ENCODE measurements around the gene PAK4.

PAK4 gene

DNA sequence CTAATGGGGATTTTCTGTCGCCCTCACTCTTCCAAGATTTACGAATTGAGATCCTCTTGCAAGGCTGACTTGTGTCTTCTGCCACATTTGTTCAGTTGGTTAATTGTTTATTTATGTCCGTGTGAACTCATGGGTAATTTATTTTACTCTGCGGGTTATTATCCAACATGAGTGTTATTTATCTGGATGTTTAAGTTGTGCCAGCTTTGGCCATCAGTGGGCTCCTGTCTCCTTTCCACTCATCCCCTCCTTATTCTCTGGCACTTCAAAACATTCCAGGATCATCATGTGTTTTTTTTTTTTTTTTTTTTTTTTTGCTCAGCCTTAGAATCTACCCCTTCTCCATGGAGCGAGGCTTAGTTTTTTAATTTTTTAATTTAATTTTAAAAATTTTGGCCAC is 22.4 kb upstream of the PAK4 start:
- no peaks in the 10 kb centered on the region for H3F3A ChIP-seq (ENCODE audit: insufficient read depth)
- H3K27me3 ChIP-seq (ENCODE audit: low read length) = no peaks in the 10 kb centered on the region

DNA sequence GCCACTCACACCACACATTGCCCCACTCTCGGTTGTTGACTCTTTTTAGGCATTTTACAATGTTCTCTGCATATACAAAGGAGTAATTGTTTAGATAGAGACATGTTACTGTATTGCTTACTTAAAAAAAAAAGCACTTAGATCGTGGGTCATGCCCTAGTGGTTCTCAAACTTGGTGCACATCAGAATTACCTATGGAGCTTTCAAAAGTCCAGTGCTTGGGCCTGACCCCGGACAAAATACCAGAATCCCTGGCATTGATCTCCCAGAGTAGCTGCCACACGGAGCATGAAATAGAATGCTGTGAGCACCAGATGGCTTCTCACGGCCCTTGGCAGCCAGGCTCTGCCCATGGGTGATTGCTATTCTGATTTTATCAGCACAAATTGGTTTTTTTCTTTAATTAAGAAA is 21.4 kb upstream of the PAK4 start:
- no peak for TF ChIP-seq EZH2phosphoT487 (conservative IDR thresholded peaks at IDR 0.05; ENCODE audit: low read length)
- TF ChIP-seq, protein P1, sequence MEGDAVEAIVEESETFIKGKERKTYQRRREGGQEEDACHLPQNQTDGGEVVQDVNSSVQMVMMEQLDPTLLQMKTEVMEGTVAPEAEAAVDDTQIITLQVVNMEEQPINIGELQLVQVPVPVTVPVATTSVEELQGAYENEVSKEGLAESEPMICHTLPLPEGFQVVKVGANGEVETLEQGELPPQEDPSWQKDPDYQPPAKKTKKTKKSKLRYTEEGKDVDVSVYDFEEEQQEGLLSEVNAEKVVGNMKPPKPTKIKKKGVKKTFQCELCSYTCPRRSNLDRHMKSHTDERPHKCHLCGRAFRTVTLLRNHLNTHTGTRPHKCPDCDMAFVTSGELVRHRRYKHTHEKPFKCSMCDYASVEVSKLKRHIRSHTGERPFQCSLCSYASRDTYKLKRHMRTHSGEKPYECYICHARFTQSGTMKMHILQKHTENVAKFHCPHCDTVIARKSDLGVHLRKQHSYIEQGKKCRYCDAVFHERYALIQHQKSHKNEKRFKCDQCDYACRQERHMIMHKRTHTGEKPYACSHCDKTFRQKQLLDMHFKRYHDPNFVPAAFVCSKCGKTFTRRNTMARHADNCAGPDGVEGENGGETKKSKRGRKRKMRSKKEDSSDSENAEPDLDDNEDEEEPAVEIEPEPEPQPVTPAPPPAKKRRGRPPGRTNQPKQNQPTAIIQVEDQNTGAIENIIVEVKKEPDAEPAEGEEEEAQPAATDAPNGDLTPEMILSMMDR (IDR thresholded peaks at IDR 0.05; ENCODE audit: insufficient read depth, low read length, poor library complexity, severe bottlenecking) = no peak
- Histone ChIP-seq H3K27me3 (ENCODE audit: low read length) (no peaks in the 10 kb centered on the region), H3K4me3 (ENCODE audit: insufficient read depth, low read length, poor library complexity, severe bottlenecking) (no peak overlapping the region), H4K20me1 (ENCODE audit: low read depth, low read length) (no peaks in the 10 kb centered on the region), H3K27ac (ENCODE audit: low read depth, low read length) (no peak overlapping the region), H3K79me2 (ENCODE audit: insufficient read depth, low read length) (no peaks in the 10 kb centered on the region), H3K9me2 (replicated peaks; ENCODE audit: insufficient read depth, low read length) (no peaks in the 10 kb centered on the region), H2AFZ (ENCODE audit: low read depth, low read length, severe bottlenecking) (no peak overlapping the region), H3K9ac (ENCODE audit: low read length) (no peak overlapping the region), H3K4me2 (ENCODE audit: low read depth, low read length, poor library complexity, severe bottlenecking) (no peak overlapping the region), H3F3A (ENCODE audit: insufficient read depth) (no peaks in the 10 kb centered on the region), H3K9me3 (ENCODE audit: insufficient read depth, low read length) (no peaks in the 10 kb centered on the region), H3K36me3 (ENCODE audit: low read length) (no peaks in the 10 kb centered on the region)

More for the DNA sequence above, 22.4 kb upstream of the PAK4 start:
- H3K27ac ChIP-seq (ENCODE audit: low read depth, low read length) = no peak overlapping the region
- H2AFZ ChIP-seq (ENCODE audit: low read depth, low read length, severe bottlenecking) = no peak overlapping the region
- no peaks in the 10 kb centered on the region for H3K79me2 ChIP-seq (ENCODE audit: insufficient read depth, low read length)
- TF ChIP-seq, protein P1 (IDR thresholded peaks at IDR 0.05; ENCODE audit: insufficient read depth, low read length, poor library complexity, severe bottlenecking) = no peak
- no peak for TF ChIP-seq EZH2phosphoT487 (conservative IDR thresholded peaks at IDR 0.05; ENCODE audit: low read length)
- H3K9ac ChIP-seq (ENCODE audit: low read length) = no peak overlapping the region
- no peaks in the 10 kb centered on the region for H3K9me3 ChIP-seq (ENCODE audit: insufficient read depth, low read length)
- no peak overlapping the region for H3K4me2 ChIP-seq (ENCODE audit: low read depth, low read length, poor library complexity, severe bottlenecking)
- H3K9me2 ChIP-seq (replicated peaks; ENCODE audit: insufficient read depth, low read length) = no peaks in the 10 kb centered on the region
- no peaks in the 10 kb centered on the region for H3K36me3 ChIP-seq (ENCODE audit: low read length)
- H4K20me1 ChIP-seq (ENCODE audit: low read depth, low read length) = no peaks in the 10 kb centered on the region
- no peak overlapping the region for H3K4me3 ChIP-seq (ENCODE audit: insufficient read depth, low read length, poor library complexity, severe bottlenecking)

DNA sequence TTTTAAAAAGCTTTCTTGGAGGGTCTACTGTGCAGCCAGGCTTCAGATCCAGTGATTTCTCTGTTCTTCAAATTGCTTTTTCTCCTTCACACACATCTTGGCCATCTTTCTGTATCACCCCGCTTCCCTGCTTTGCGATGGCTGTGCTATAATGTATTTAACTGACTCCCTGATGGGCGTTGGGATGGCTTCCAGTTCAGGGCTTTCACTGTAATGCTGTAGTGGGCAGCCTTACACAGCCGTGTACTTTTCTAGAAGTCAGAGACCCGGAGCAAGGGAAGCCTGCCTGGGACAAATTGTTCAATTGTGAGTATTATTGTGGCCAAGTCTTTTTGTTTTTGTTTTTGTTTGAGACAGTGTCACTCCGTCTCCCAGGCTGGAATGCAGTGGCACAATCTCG is 19.4 kb upstream of the PAK4 start:
- Histone ChIP-seq H3K79me2 (ENCODE audit: insufficient read depth, low read length) (no peaks in the 10 kb centered on the region), H3K27me3 (ENCODE audit: low read length) (no peaks in the 10 kb centered on the region), H3K4me3 (ENCODE audit: insufficient read depth, low read length, poor library complexity, severe bottlenecking) (no peak overlapping the region), H4K20me1 (ENCODE audit: low read depth, low read length) (no peaks in the 10 kb centered on the region), H3K9me3 (ENCODE audit: insufficient read depth, low read length) (no peaks in the 10 kb centered on the region), H3K4me2 (ENCODE audit: low read depth, low read length, poor library complexity, severe bottlenecking) (no peak overlapping the region), H3K36me3 (ENCODE audit: low read length) (no peaks in the 10 kb centered on the region), H3K27ac (ENCODE audit: low read depth, low read length) (no peak overlapping the region), H3K9me2 (replicated peaks; ENCODE audit: insufficient read depth, low read length) (no peaks in the 10 kb centered on the region), H2AFZ (ENCODE audit: low read depth, low read length, severe bottlenecking) (no peak overlapping the region), H3K9ac (ENCODE audit: low read length) (no peak overlapping the region), H3F3A (ENCODE audit: insufficient read depth) (no peaks in the 10 kb centered on the region)
- no peak for TF ChIP-seq EZH2phosphoT487 (conservative IDR thresholded peaks at IDR 0.05; ENCODE audit: low read length)
- TF ChIP-seq, protein P1 (IDR thresholded peaks at IDR 0.05; ENCODE audit: insufficient read depth, low read length, poor library complexity, severe bottlenecking) = no peak

Data from SU-DHL-6 (cell line).